ENCODE results near the gene CT45A5.
"Not testable (repeated sequence)": the region's sequence is repeated elsewhere in the genome, so short reads cannot be mapped to it uniquely, and the experiment has no call there.

Gene CT45A5

GRCh38 chrX:135785403-135785802 lies at the start of gene CT45A5:
CT45A5 (minus strand) TSS chrX:135785503; CDS start chrX:135781729, 3,774 bp downstream.
- in situ Hi-C loops (cut with MboI; ENCODE audit: low sequenced_read_pairs) = not testable (repeated sequence)

- in situ Hi-C loops (cut with MboI; ENCODE audit: low sequenced_read_pairs) = not testable (repeated sequence)
These were observed 34.6 kb upstream of the CT45A5 start, which contains the start of gene CT45A2 for GRCh38 chrX:135819912-135820311. CT45A2 (minus strand) TSS chrX:135820012; CDS start chrX:135816265, 3,747 bp downstream.

- in situ Hi-C loops (cut with MboI; ENCODE audit: low sequenced_read_pairs) = not testable (repeated sequence)
These were observed 17.4 kb upstream of the CT45A5 start, which contains the start of gene CT45A6 for GRCh38 chrX:135802687-135803086. CT45A6 (minus strand) TSS chrX:135802787; CDS start chrX:135798993, 3,794 bp downstream.

- in situ Hi-C loops (cut with MboI; ENCODE audit: low sequenced_read_pairs) = not testable (repeated sequence)
These were observed 17.2 kb downstream of the CT45A5 start, which contains the start of gene CT45A3 for GRCh38 chrX:135768091-135768490. CT45A3 (minus strand) TSS chrX:135768191; CDS start chrX:135764444, 3,747 bp downstream.

GRCh38 chrX:135744739-135745138 lies 40.6 kb downstream of the CT45A5 start:
- in situ Hi-C loops (cut with MboI; ENCODE audit: low sequenced_read_pairs) = not testable (repeated sequence)

GRCh38 chrX:135741192-135741715 lies 44.0 kb downstream of the CT45A5 start:
- in situ Hi-C loops (cut with MboI; ENCODE audit: low sequenced_read_pairs) = no loop called here

GRCh38 chrX:135740681-135741149 lies 44.6 kb downstream of the CT45A5 start:
- in situ Hi-C loops (cut with MboI; ENCODE audit: low sequenced_read_pairs) = no loop called here

- in situ Hi-C loops (cut with MboI; ENCODE audit: low sequenced_read_pairs) = no loop called here
These were observed 47.8 kb downstream of the CT45A5 start for GRCh38 chrX:135737366-135738071.

- in situ Hi-C loops (cut with MboI; ENCODE audit: low sequenced_read_pairs) = not testable (repeated sequence)
These were observed 50.6 kb downstream of the CT45A5 start for GRCh38 chrX:135734666-135735065.
